ENCODE data around the gene FREM2.

Gene FREM2

GRCh38 chr13:38905081-38905480 lies 218.2 kb downstream of the FREM2 start:
- Mint-ChIP-seq H3K9me3 (no peaks in the 10 kb centered on the region), H3K36me3 (ENCODE audit: low read depth) (no peaks in the 10 kb centered on the region), H3K4me3 (no peak overlapping the region), H3K4me1 (ENCODE audit: low read depth) (no peaks in the 10 kb centered on the region), H3K27ac (no peak overlapping the region), H3K27me3 (peaks cover 12% of the 10 kb centered on the region)
- no peak for DNase-seq

GRCh38 chr13:38905861-38906260 lies 219.0 kb downstream of the FREM2 start:
- Mint-ChIP-seq H3K4me1 (ENCODE audit: low read depth) (no peaks in the 10 kb centered on the region), H3K27ac (no peak overlapping the region), H3K27me3 (peaks cover 12% of the 10 kb centered on the region), H3K36me3 (ENCODE audit: low read depth) (no peaks in the 10 kb centered on the region), H3K9me3 (no peaks in the 10 kb centered on the region), H3K4me3 (no peak overlapping the region)
- DNase-seq: no peak

GRCh38 chr13:38908574-38908973 lies 221.7 kb downstream of the FREM2 start:
- DNase-seq: no peak
- Mint-ChIP-seq H3K4me3 (no peak overlapping the region), H3K36me3 (ENCODE audit: low read depth) (no peaks in the 10 kb centered on the region), H3K27ac (no peak overlapping the region), H3K4me1 (ENCODE audit: low read depth) (no peaks in the 10 kb centered on the region), H3K9me3 (no peaks in the 10 kb centered on the region), H3K27me3 (peaks cover 18% of the 10 kb centered on the region)

GRCh38 chr13:38914070-38914469 lies 227.2 kb downstream of the FREM2 start:
- Mint-ChIP-seq H3K9me3 (no peaks in the 10 kb centered on the region), H3K4me3 (no peak overlapping the region), H3K27ac (no peak overlapping the region), H3K4me1 (ENCODE audit: low read depth) (no peaks in the 10 kb centered on the region), H3K36me3 (ENCODE audit: low read depth) (no peaks in the 10 kb centered on the region), H3K27me3 (peaks cover 12% of the 10 kb centered on the region)
- no peak for DNase-seq

GRCh38 chr13:38921081-38921480 lies 234.2 kb downstream of the FREM2 start:
- H3K9me3 Mint-ChIP-seq: no peaks in the 10 kb centered on the region
- no peak overlapping the region for H3K4me3 Mint-ChIP-seq
- H3K36me3 Mint-ChIP-seq (ENCODE audit: low read depth): no peaks in the 10 kb centered on the region
- no peaks in the 10 kb centered on the region for H3K4me1 Mint-ChIP-seq (ENCODE audit: low read depth)
- peaks cover 46% of the 10 kb centered on the region for H3K27me3 Mint-ChIP-seq
- DNase-seq: no peak
- H3K27ac Mint-ChIP-seq: no peak overlapping the region

- Mint-ChIP-seq H3K27ac (no peak overlapping the region), H3K4me1 (ENCODE audit: low read depth) (no peaks in the 10 kb centered on the region), H3K27me3 (peaks cover 49% of the 10 kb centered on the region), H3K36me3 (ENCODE audit: low read depth) (no peaks in the 10 kb centered on the region), H3K9me3 (no peaks in the 10 kb centered on the region), H3K4me3 (no peak overlapping the region)
- no peak for DNase-seq
Measured at GRCh38 chr13:38922170-38922569, 235.3 kb downstream of the FREM2 start.

GRCh38 chr13:38933786-38934185 lies 246.9 kb downstream of the FREM2 start:
- peaks cover 8% of the 10 kb centered on the region for H3K27me3 Mint-ChIP-seq
- H3K27ac Mint-ChIP-seq: no peak overlapping the region
- H3K9me3 Mint-ChIP-seq: no peaks in the 10 kb centered on the region
- no peak for DNase-seq
- H3K4me3 Mint-ChIP-seq: no peak overlapping the region
- no peaks in the 10 kb centered on the region for H3K4me1 Mint-ChIP-seq (ENCODE audit: low read depth)
- no peaks in the 10 kb centered on the region for H3K36me3 Mint-ChIP-seq (ENCODE audit: low read depth)
